ENCODE results near the gene FLG2. TPM values are rescaled to one million over a fixed set of nuclear protein-coding genes. Genes with fewer than 3 reads are reported as not detected.

The FLG2 gene
- total and polyA plus RNA-seq, 2 of the 4 experiments (the other 2 are of a cell fraction) = 0.02 TPM; not detected in 1

GRCh38 chr1:152343006-152343405 is 16.8 kb downstream of the FLG2 start:
- ATAC-seq (ENCODE audit: low read depth) = no peak
- CTCF ChIA-PET = interaction anchor here (1.2 kb wide), 1 partner anchor 115 kb away, joined by 4 read pairs; no protein-coding TSS in a partner anchor

More at GRCh38 chr1:152343006-152343405, 16.8 kb downstream of the FLG2 start:
- Histone ChIP-seq H3K18ac (ENCODE audit: low read depth, low read length) (no peak overlapping the region), H3K27me3 (ENCODE audit: control insufficient read depth, insufficient read depth, low read length) (no peaks in the 10 kb centered on the region), H2BK5ac (ENCODE audit: low read depth, low read length, poor library complexity, severe bottlenecking) (no peak overlapping the region), H4K91ac (ENCODE audit: insufficient read depth, low read depth, low read length) (no peak overlapping the region), H3K9me1 (ENCODE audit: insufficient read depth, low read length) (no peaks in the 10 kb centered on the region), H3K4me3 (ENCODE audit: insufficient read depth, low read depth, low read length) (no peak overlapping the region), H3K56ac (ENCODE audit: extremely low read depth, insufficient read depth, low read length) (no peak overlapping the region), H2AK5ac (ENCODE audit: low read depth, low read length) (no peak overlapping the region), H3K9ac (ENCODE audit: low read depth, low read length) (no peak overlapping the region), H4K20me1 (ENCODE audit: insufficient read depth, low read length) (no peaks in the 10 kb centered on the region), H4K8ac (ENCODE audit: low read depth in 2 of 2, low read length in 2 of 2) (no peak overlapping the region), H2BK120ac (ENCODE audit: low read depth, low read length) (no peak overlapping the region), H3K36me3 (ENCODE audit: control insufficient read depth, insufficient read depth, low read length) (no peaks in the 10 kb centered on the region), H3K9me3 (ENCODE audit: control insufficient read depth, insufficient read depth, low read length) (no peaks in the 10 kb centered on the region), H4K5ac (ENCODE audit: low read depth, low read length) (no peak overlapping the region), H2AK9ac (replicated peaks; ENCODE audit: low read depth, low read length, poor library complexity) (no peak overlapping the region), H3K4me2 (ENCODE audit: low read depth, low read length) (no peak overlapping the region), H3K4ac (ENCODE audit: low read depth, low read length) (no peak overlapping the region), H3K14ac (replicated peaks; ENCODE audit: low read depth, low read length) (no peak overlapping the region), H3K27ac (ENCODE audit: insufficient read depth, low read length) (no peak overlapping the region), H2BK20ac (ENCODE audit: low read depth, low read length) (no peak overlapping the region), H2AFZ (replicated peaks; ENCODE audit: low read length, poor library complexity) (no peak overlapping the region), H2BK15ac (ENCODE audit: low read depth, low read length) (no peak overlapping the region), H3K79me1 (ENCODE audit: low read depth in 1 of 2, low read length in 2 of 2) (no peaks in the 10 kb centered on the region), H3K23ac (ENCODE audit: low read depth, low read length) (no peak overlapping the region), H3K4me1 (ENCODE audit: control insufficient read depth, insufficient read depth, low read length) (no peaks in the 10 kb centered on the region)
- dilution Hi-C loops (cut with HindIII; ENCODE audit: low sequenced_read_pairs, unreplicated experiment) (no loop called here), in situ Hi-C loops (cut with MboI; ENCODE audit: low sequenced_read_pairs) (no loop called here), intact Hi-C loops (cut with micrococcal nuclease) (no loop called here)
- 20% methylated on average over 1 of the region's 3 CpGs; no CpG with 5 or more reads in 1 of the 2 experiments for WGBS, 2 experiments (ENCODE audit: extremely low coverage in 2 of 2, insufficient read length in 1 of 2)
- POLR2A ChIA-PET (ENCODE audit: unreplicated experiment) = no interaction called here
- no TSS peak for BruUV-seq (replicated peaks)
- TF ChIP-seq RAD21 (IDR thresholded peaks at IDR 0.05; ENCODE audit: low read length) (no peak), MAFK (IDR thresholded peaks at IDR 0.05; ENCODE audit: low read depth, low read length) (no peak), SMC3 (IDR thresholded peaks at IDR 0.05; ENCODE audit: low read depth, low read length) (no peak), CHD1 (IDR thresholded peaks at IDR 0.05; ENCODE audit: low read depth, low read length) (no peak), RCOR1 (IDR thresholded peaks at IDR 0.05; ENCODE audit: insufficient replicate concordance, low read length) (no peak), BHLHE40 (IDR thresholded peaks at IDR 0.05; ENCODE audit: low read depth, low read length) (no peak), FOS (IDR thresholded peaks at IDR 0.05; ENCODE audit: low read depth, low read length) (no peak), CEBPB (IDR thresholded peaks at IDR 0.05; ENCODE audit: low read depth, low read length) (no peak), MAZ (IDR thresholded peaks at IDR 0.05; ENCODE audit: borderline replicate concordance, low read depth, low read length) (no peak), CTCF (conservative IDR thresholded peaks at IDR 0.05; ENCODE audit: low read depth, low read length) (no peak), USF2 (IDR thresholded peaks at IDR 0.05; ENCODE audit: low read depth, low read length) (no peak), RFX5 (IDR thresholded peaks at IDR 0.05; ENCODE audit: low read depth, low read length) (no peak), POLR2A (IDR thresholded peaks at IDR 0.05; ENCODE audit: low read depth, low read length) (no peak), MXI1 (IDR thresholded peaks at IDR 0.05; ENCODE audit: borderline replicate concordance, low read depth, low read length) (no peak)
- DNase-seq = no peak
